Gastroesophageal sphincter (tissue), 4 donors: ENCODE results near the gene DYNC2H1. TPM values are rescaled to one million over a fixed set of nuclear protein-coding genes. Genes with fewer than 3 reads are reported as not detected.
"Not testable (repeated sequence)": the region's sequence is repeated elsewhere in the genome, so short reads cannot be mapped to it uniquely, and the experiment has no call there.

Source experiments
- ATAC-seq: fragments of 150-250 bp; one replicate; pipeline ENCODE4 v1.9.1; 2016; ENCODE audit warnings: mild to moderate bottlenecking, moderate library complexity
- H3K27ac ChIP-seq, 4 donors: fragments of 200-600 bp; sonication (generic) in 3 of 4; 1 replicate in 3 of 4; 2 replicates in 1 of 4; pipeline ENCODE4 v1.5.1; 2016 to 2019
- H3K27me3 ChIP-seq: fragments of 200-600 bp; sonication (generic); one replicate; pipeline ENCODE4 v1.5.1; 2019
- H3K36me3 ChIP-seq, 2 donors: fragments of 200-600 bp; sonication (generic); one replicate each; pipeline ENCODE4 v1.5.1; 2019; ENCODE audit warnings: control low read depth in 1 of 2
- H3K4me1 ChIP-seq, 3 donors: fragments of 200-600 bp; sonication (generic); 1 replicate in 2 of 3; 2 replicates in 1 of 3; pipeline ENCODE4 v1.5.1; 2016 to 2019; ENCODE audit warnings: control low read depth in 2 of 3
- H3K4me3 ChIP-seq, 2 donors: fragments of 200-600 bp; sonication (generic); one replicate each; pipeline ENCODE4 v1.5.1; 2019; ENCODE audit warnings: mild to moderate bottlenecking in 1 of 2, moderate library complexity in 1 of 2
- H3K9me3 ChIP-seq, 3 donors: fragments of 200-600 bp; sonication (generic); one replicate each; pipeline ENCODE4 v1.5.1; 2017 to 2019; ENCODE audit warnings: control low read depth in 2 of 3
- CTCF ChIP-seq, 4 experiments: fragments of 200-600 bp in 2 of 4; fragments of 450-650 bp in 2 of 4; sonication (generic) in 1 of 4; IDR thresholded peaks; one replicate each; pipeline ENCODE4 v1.5.1; 2017 to 2019; ENCODE audit warnings: antibody characterized with exemption in 4 of 4, mild to moderate bottlenecking in 2 of 4, moderate library complexity in 2 of 4
- EP300 ChIP-seq: sonication (generic); formaldehyde crosslinking; IDR thresholded peaks from one replicate; pipeline ENCODE4 v1.6.1; 2017; ENCODE audit warnings: antibody characterized with exemption, mild to moderate bottlenecking
- POLR2A ChIP-seq, 2 donors: fragments of 450-650 bp; IDR thresholded peaks; one replicate each; pipeline ENCODE4 v1.6.1; 2017; ENCODE audit warnings: antibody characterized with exemption in 2 of 2, mild to moderate bottlenecking in 2 of 2, moderate library complexity in 1 of 2
- POLR2AphosphoS5 ChIP-seq: sonication (generic); formaldehyde crosslinking; IDR thresholded peaks from one replicate; pipeline ENCODE4 v1.6.1; 2017; ENCODE audit warnings: antibody characterized with exemption
- WGBS, 2 donors: methylation state at CpG; one replicate each; pipeline ENCODE4 v1.1.5; 2018; ENCODE audit warnings: low coverage in 1 of 2; 5-methylcytosine and 5-hydroxymethylcytosine counted together
- total RNA-seq, 4 donors: library from RNA; depleted of rRNA; stranded (reverse); fragments of >200 nt; gene quantifications; one replicate each; pipeline ENCODE4 v1.1.0, GENCODE V29; 2016

Gene DYNC2H1
- total RNA-seq, 4 donors from 2014 or later, result 11.5 to 26.7 (median 18.1) TPM

- H3K27ac ChIP-seq, result no peak overlapping the region
- peaks cover 0 to 23% of the 10 kb centered on the region in 2 donors for H3K36me3 ChIP-seq
- TF ChIP-seq POLR2AphosphoS5 (no peak), POLR2A (IDR thresholded peaks at IDR 0.05) (no peak), EP300 (no peak), CTCF (IDR thresholded peaks at IDR 0.05) (no peak)
- no peaks in the 10 kb centered on the region for H3K27me3 ChIP-seq
- WGBS, 2 donors, result 50 to 83% methylated on average over 1 of the region's 1 CpG
- H3K4me3 ChIP-seq, result no peak overlapping the region
- H3K9me3 ChIP-seq, result peaks cover 0 to 10% (median 0%) of the 10 kb centered on the region in 3 donors
- H3K4me1 ChIP-seq, result no peaks in the 10 kb centered on the region
- no peak for ATAC-seq
Observed at GRCh38 chr11:103368145-103368544, 258.9 kb downstream of the DYNC2H1 start.

- no peak for TF ChIP-seq EP300
- TF ChIP-seq POLR2A (IDR thresholded peaks at IDR 0.05), result no peak
- TF ChIP-seq POLR2AphosphoS5, result no peak
- TF ChIP-seq CTCF (IDR thresholded peaks at IDR 0.05), result no peak
- no peak for ATAC-seq
- H3K4me3 ChIP-seq, result no peak overlapping the region
- no peaks in the 10 kb centered on the region for H3K27me3 ChIP-seq
- peaks cover 0 to 18% of the 10 kb centered on the region in 2 donors for H3K36me3 ChIP-seq
- no peak overlapping the region for H3K27ac ChIP-seq
- peaks cover 0 to 27% (median 0%) of the 10 kb centered on the region in 3 donors for H3K9me3 ChIP-seq
- WGBS, 2 donors, result 82 to 100% methylated on average over 1 of the region's 1 CpG
- H3K4me1 ChIP-seq, result no peaks in the 10 kb centered on the region
Observed at GRCh38 chr11:103370076-103370475, 260.9 kb downstream of the DYNC2H1 start.

GRCh38 chr11:103372906-103373305, 263.7 kb downstream of the DYNC2H1 start:
- TF ChIP-seq CTCF (IDR thresholded peaks at IDR 0.05) (no peak), POLR2A (IDR thresholded peaks at IDR 0.05) (no peak)
- 100% methylated on average over 1 of the region's 2 CpGs; no CpG with 5 or more reads in 1 of the 2 donors for WGBS, 2 donors
- ATAC-seq, result no peak

GRCh38 chr11:103374227-103374626, 265.0 kb downstream of the DYNC2H1 start:
- not testable (repeated sequence) for H3K4me1 ChIP-seq, H3K27ac ChIP-seq, ATAC-seq, H3K4me3 ChIP-seq, H3K27me3 ChIP-seq
- H3K9me3 ChIP-seq, result peaks cover 0 to 31% (median 0%) of the 10 kb centered on the region in 3 donors
- 0 to 100% methylated on average over 1 to 2 of the region's 3 CpGs for WGBS, 2 donors
- peaks cover 0 to 12% of the 10 kb centered on the region in 2 donors for H3K36me3 ChIP-seq

More at GRCh38 chr11:103372906-103373305, 263.7 kb downstream of the DYNC2H1 start:
- Histone ChIP-seq H3K9me3 (peaks cover 0 to 31% (median 0%) of the 10 kb centered on the region in 3 donors), H3K4me1 (no peaks in the 10 kb centered on the region), H3K4me3 (no peak overlapping the region), H3K27ac (no peak overlapping the region), H3K27me3 (no peaks in the 10 kb centered on the region), H3K36me3 (peaks cover 0 to 18% of the 10 kb centered on the region in 2 donors)

GRCh38 chr11:103378931-103379330, 269.7 kb downstream of the DYNC2H1 start:
- H3K27ac ChIP-seq, result no peak overlapping the region
- TF ChIP-seq CTCF (IDR thresholded peaks at IDR 0.05), result no peak
- no peak for TF ChIP-seq POLR2AphosphoS5
- no peak for TF ChIP-seq EP300
- no peak for TF ChIP-seq POLR2A (IDR thresholded peaks at IDR 0.05)
- H3K36me3 ChIP-seq, result no peaks in the 10 kb centered on the region
- H3K9me3 ChIP-seq, result peaks cover 0 to 15% (median 0%) of the 10 kb centered on the region in 3 donors
- H3K4me3 ChIP-seq, result no peak overlapping the region
- WGBS, 2 donors, result 83 to 90% methylated on average over 1 to 2 of the region's 2 CpGs
- ATAC-seq, result no peak
- no peaks in the 10 kb centered on the region for H3K4me1 ChIP-seq
- H3K27me3 ChIP-seq, result no peaks in the 10 kb centered on the region
